ENCODE data around the gene CORO6.

DNA sequence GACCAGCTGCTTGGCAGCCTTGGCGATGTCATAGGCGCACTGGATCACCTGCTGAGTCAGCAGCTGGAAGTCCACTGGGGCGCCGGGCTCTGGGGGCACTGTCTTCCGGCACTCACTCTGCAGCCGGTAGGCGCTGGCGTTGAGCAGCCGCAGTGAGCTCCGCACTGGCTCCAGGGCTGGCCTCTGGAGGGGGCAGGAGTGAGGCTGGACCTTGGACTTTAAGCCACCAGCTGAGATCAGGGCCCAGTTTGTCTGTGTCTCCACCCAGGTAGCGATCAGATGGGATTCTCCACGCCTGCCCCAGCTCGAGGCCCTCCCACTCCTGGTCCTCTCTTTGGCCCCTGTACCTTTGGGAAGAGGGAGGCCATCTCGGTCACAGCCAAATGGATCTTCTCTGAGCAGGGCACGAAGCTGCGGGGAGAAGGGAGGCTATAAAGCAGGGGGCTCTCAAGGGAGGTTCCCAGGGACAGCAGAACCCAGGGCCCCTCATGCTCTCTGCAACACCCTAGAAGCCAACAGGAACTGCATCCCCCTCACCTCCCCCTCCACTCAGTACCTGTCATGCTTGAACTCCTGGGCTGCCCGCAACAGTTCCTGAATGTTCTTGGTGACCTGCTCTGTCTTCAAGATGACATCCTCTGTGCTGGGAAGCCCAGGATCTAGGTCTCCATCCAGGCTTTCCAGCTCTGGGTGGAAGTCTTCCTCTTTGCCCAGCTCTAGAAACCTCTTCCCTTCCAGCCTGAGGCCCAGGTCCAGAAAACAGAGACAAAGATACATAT, 47.8 kb downstream of the CORO6 start:
- TF ChIP-seq, protein P1, sequence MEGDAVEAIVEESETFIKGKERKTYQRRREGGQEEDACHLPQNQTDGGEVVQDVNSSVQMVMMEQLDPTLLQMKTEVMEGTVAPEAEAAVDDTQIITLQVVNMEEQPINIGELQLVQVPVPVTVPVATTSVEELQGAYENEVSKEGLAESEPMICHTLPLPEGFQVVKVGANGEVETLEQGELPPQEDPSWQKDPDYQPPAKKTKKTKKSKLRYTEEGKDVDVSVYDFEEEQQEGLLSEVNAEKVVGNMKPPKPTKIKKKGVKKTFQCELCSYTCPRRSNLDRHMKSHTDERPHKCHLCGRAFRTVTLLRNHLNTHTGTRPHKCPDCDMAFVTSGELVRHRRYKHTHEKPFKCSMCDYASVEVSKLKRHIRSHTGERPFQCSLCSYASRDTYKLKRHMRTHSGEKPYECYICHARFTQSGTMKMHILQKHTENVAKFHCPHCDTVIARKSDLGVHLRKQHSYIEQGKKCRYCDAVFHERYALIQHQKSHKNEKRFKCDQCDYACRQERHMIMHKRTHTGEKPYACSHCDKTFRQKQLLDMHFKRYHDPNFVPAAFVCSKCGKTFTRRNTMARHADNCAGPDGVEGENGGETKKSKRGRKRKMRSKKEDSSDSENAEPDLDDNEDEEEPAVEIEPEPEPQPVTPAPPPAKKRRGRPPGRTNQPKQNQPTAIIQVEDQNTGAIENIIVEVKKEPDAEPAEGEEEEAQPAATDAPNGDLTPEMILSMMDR (IDR thresholded peaks at IDR 0.05): no peak
- TF ChIP-seq EZH2 (IDR thresholded peaks at IDR 0.05; ENCODE audit: borderline replicate concordance, insufficient read depth, low read depth, low read length, poor library complexity, severe bottlenecking): no peak
